Esophagus squamous epithelium (tissue), 5 donors: Measurements from ENCODE around the gene PURA. TPM values are rescaled to one million over a fixed set of nuclear protein-coding genes. Genes with fewer than 3 reads are reported as not detected.

Experiments
- DNase-seq: peaks from one replicate; lab custom pipeline; 2025; lab: John Stamatoyannopoulos, UW
- H3K27ac ChIP-seq, 4 donors: fragments of 200-600 bp; sonication (generic); one replicate each; pipeline ENCODE4 v1.5.1; 2016 to 2019; ENCODE audit warnings: mild to moderate bottlenecking in 1 of 4
- H3K27me3 ChIP-seq, 4 donors: fragments of 200-600 bp; sonication (generic); 1 replicate in 3 of 4; 2 replicates in 1 of 4; pipeline versions ENCODE4 v1.5.1 to v1.6.0; 2017 to 2021; ENCODE audit warnings: antibody characterized with exemption in 1 of 4
- H3K36me3 ChIP-seq, 3 donors: fragments of 200-600 bp; sonication (generic); one replicate each; pipeline ENCODE4 v1.5.1; 2016 to 2019
- H3K4me1 ChIP-seq, 3 donors: fragments of 200-600 bp; sonication (generic); one replicate each; pipeline ENCODE4 v1.5.1; 2017 to 2019
- H3K4me3 ChIP-seq, 4 donors: fragments of 200-600 bp; sonication (generic); 1 replicate in 3 of 4; 2 replicates in 1 of 4; pipeline ENCODE4 v1.5.1; 2016 to 2019; ENCODE audit warnings: mild to moderate bottlenecking in 2 of 4, moderate library complexity in 1 of 4
- H3K9me3 ChIP-seq, 3 donors: fragments of 200-600 bp; sonication (generic); one replicate each; pipeline ENCODE4 v1.5.1; 2016 to 2019
- POLR2A ChIP-seq, 4 donors: fragments of 450-650 bp; IDR thresholded peaks; one replicate each; pipeline ENCODE4 v1.6.1; 2017; ENCODE audit warnings: antibody characterized with exemption in 4 of 4, mild to moderate bottlenecking in 4 of 4, moderate library complexity in 3 of 4
- WGBS, 2 donors: methylation state at CpG; one replicate each; pipeline ENCODE4 v1.1.5; 2018; 5-methylcytosine and 5-hydroxymethylcytosine counted together
- intact Hi-C: fragments of 100-400 bp; cut with DNase I; formaldehyde crosslinking; loops from one replicate; pipeline ENCODE4 v1.15.0; 2022
- total RNA-seq, 4 donors: library from RNA; depleted of rRNA; stranded (reverse); fragments of >200 nt; gene quantifications; one replicate each; pipeline ENCODE4 v1.1.0, GENCODE V29; 2016
- TF ChIP-seq, protein P1 (sequence below), 6 experiments: fragments of 450-650 bp in 4 of 6; fragments of 200-600 bp in 2 of 6; sonication (generic) in 2 of 6; IDR thresholded peaks; one replicate each; pipeline ENCODE4 v1.5.1; 2016 to 2019; ENCODE audit warnings: antibody characterized with exemption in 6 of 6, mild to moderate bottlenecking in 4 of 6, moderate library complexity in 4 of 6
- donor health status: DM: yes; HTN: yes; CAD: no.

The PURA gene
- total RNA-seq, 4 donors from 2014 or later, result 8.2 to 18.9 (median 10.6) TPM

DNA sequence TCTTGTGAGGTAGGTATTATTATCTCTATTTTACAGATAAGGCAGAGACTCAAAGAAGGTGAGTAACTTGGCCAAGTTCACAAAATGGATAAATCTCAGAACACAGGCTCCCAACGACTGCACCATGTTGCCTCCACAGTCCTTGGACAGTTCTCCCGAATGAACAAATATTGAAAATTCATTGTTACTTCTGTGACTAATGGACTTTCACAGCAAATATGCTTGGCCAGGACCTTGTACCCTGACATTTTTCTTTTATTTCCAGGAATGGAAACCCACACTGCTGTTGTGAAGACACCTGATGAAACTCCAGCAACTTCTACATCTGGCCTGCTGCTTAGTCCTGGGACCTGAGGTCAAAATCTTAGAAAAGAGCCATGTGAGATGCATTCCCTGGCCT, 58.6 kb downstream of the PURA start:
- intact Hi-C loops, result no loop called here
- Histone ChIP-seq H3K4me3 (no peak overlapping the region), H3K9me3 (no peaks in the 10 kb centered on the region), H3K27me3 (no peaks in the 10 kb centered on the region), H3K27ac (no peak overlapping the region), H3K36me3 (no peaks in the 10 kb centered on the region), H3K4me1 (peaks cover 0 to 24% (median 10%) of the 10 kb centered on the region in 3 donors)
- no peak for TF ChIP-seq POLR2A (IDR thresholded peaks at IDR 0.05)
- TF ChIP-seq, protein P1, sequence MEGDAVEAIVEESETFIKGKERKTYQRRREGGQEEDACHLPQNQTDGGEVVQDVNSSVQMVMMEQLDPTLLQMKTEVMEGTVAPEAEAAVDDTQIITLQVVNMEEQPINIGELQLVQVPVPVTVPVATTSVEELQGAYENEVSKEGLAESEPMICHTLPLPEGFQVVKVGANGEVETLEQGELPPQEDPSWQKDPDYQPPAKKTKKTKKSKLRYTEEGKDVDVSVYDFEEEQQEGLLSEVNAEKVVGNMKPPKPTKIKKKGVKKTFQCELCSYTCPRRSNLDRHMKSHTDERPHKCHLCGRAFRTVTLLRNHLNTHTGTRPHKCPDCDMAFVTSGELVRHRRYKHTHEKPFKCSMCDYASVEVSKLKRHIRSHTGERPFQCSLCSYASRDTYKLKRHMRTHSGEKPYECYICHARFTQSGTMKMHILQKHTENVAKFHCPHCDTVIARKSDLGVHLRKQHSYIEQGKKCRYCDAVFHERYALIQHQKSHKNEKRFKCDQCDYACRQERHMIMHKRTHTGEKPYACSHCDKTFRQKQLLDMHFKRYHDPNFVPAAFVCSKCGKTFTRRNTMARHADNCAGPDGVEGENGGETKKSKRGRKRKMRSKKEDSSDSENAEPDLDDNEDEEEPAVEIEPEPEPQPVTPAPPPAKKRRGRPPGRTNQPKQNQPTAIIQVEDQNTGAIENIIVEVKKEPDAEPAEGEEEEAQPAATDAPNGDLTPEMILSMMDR (IDR thresholded peaks at IDR 0.05), result no peak
- no peak for DNase-seq
- 73 to 75% methylated on average over 2 of the region's 2 CpGs for WGBS, 2 donors

- intact Hi-C loops, result no loop called here
- H3K27me3 ChIP-seq, result no peaks in the 10 kb centered on the region
- H3K4me1 ChIP-seq, result peaks cover 0 to 35% (median 10%) of the 10 kb centered on the region in 3 donors
- no peaks in the 10 kb centered on the region for H3K9me3 ChIP-seq
- no peaks in the 10 kb centered on the region for H3K36me3 ChIP-seq
- TF ChIP-seq, protein P1 (IDR thresholded peaks at IDR 0.05), result no peak
- TF ChIP-seq POLR2A (IDR thresholded peaks at IDR 0.05), result no peak
- no peak for DNase-seq
- H3K27ac ChIP-seq, result peak overlapping the region in 2 of 4 donors; percentile 91 to 93
- H3K4me3 ChIP-seq, result no peak overlapping the region
- WGBS, 2 donors, result 86 to 89% methylated on average over 2 of the region's 2 CpGs
These were observed 60.1 kb downstream of the PURA start for GRCh38 chr5:140174014-140174413.

- intact Hi-C loops, result no loop called here
- H3K27ac ChIP-seq, result peak within 1 kb of the TSS; percentile 91 to 98 (median 93)
- no peaks in the 10 kb centered on the region for H3K36me3 ChIP-seq
- 9 to 64% methylated on average over 2 to 18 of the region's 61 CpGs for WGBS, 2 donors
- H3K27me3 ChIP-seq, result no peaks in the 10 kb centered on the region
- TF ChIP-seq, protein P1 (IDR thresholded peaks at IDR 0.05), result peak in 1 of 6 experiments; percentile 23
- TF ChIP-seq POLR2A (IDR thresholded peaks at IDR 0.05), result peak in 3 of 4 donors; percentile 58 to 91 (median 87)
- no peaks in the 10 kb centered on the region for H3K9me3 ChIP-seq
- peak; percentile 82 for DNase-seq
- peaks cover 0 to 37% (median 10%) of the 10 kb centered on the region in 3 donors for H3K4me1 ChIP-seq
- peak within 1 kb of the TSS; percentile 59 to 90 (median 78) for H3K4me3 ChIP-seq
These were observed 60.8 kb downstream of the PURA start, which contains the start of gene CYSTM1 for GRCh38 chr5:140174465-140175366. Gene CYSTM1 (plus strand): TSS chr5:140175188. CDS start chr5:140194466, 19,278 bp downstream.

Other genes starting within 250 kb of the PURA start
- 1 to 10 TPM in 3 of 4 donors, under 1 TPM in 1; 0.66 to 4.9 (median 2.5) TPM for gene NRG2, start 70.8 kb upstream of the PURA start, total RNA-seq
- 10 to 100 TPM in 1 of 4 donors, 1 to 10 TPM in 3; 2.9 to 12.4 (median 6.5) TPM for gene IGIP, start 11.8 kb downstream of the PURA start, total RNA-seq
- 10 to 100 TPM in 3 of 4 donors, 1 to 10 TPM in 1; 2.6 to 22.5 (median 12.8) TPM for gene CYSTM1, start 61.1 kb downstream of the PURA start, total RNA-seq
- 10 to 100 TPM; 38.1 to 67.5 (median 60.4) TPM for gene PFDN1, start 189.0 kb downstream of the PURA start, total RNA-seq
- gene HBEGF, start 232.5 kb downstream of the PURA start, total RNA-seq, result 10 to 100 TPM; 24.6 to 72.4 (median 42.1) TPM
- gene SLC4A9, start 246.1 kb downstream of the PURA start, total RNA-seq, result 1 to 10 TPM in 1 of 4 donors, under 1 TPM in 1, not detected in 2; 0.04 to 1.2 TPM